Transverse colon (tissue), 4 donors: ENCODE results near the gene C9orf78.

Experiments
- EP300 ChIP-seq: sonication (generic); formaldehyde crosslinking; IDR thresholded peaks from one replicate; pipeline ENCODE4 v1.6.1; 2017; ENCODE audit warnings: antibody characterized with exemption, low read depth
- POLR2A ChIP-seq: fragments of 450-650 bp; IDR thresholded peaks from one replicate; pipeline ENCODE4 v1.6.1; 2016; ENCODE audit warnings: antibody characterized with exemption, mild to moderate bottlenecking, moderate library complexity
- POLR2AphosphoS5 ChIP-seq, 3 donors: sonication (generic); formaldehyde crosslinking; IDR thresholded peaks; one replicate each; pipeline ENCODE4 v1.6.1; 2016; ENCODE audit warnings: antibody characterized with exemption in 3 of 3
- TF ChIP-seq, protein P1 (sequence below), 5 experiments: fragments of 200-600 bp in 3 of 5; fragments of 450-650 bp in 2 of 5; sonication (generic) in 3 of 5; IDR thresholded peaks; 1 replicate in 2 of 5; 2 replicates in 3 of 5; pipeline ENCODE4 v1.5.1; 2016 to 2017; ENCODE audit warnings: antibody characterized with exemption in 5 of 5, inconsistent platforms in 3 of 5, mild to moderate bottlenecking in 2 of 5, moderate library complexity in 1 of 5

DNA sequence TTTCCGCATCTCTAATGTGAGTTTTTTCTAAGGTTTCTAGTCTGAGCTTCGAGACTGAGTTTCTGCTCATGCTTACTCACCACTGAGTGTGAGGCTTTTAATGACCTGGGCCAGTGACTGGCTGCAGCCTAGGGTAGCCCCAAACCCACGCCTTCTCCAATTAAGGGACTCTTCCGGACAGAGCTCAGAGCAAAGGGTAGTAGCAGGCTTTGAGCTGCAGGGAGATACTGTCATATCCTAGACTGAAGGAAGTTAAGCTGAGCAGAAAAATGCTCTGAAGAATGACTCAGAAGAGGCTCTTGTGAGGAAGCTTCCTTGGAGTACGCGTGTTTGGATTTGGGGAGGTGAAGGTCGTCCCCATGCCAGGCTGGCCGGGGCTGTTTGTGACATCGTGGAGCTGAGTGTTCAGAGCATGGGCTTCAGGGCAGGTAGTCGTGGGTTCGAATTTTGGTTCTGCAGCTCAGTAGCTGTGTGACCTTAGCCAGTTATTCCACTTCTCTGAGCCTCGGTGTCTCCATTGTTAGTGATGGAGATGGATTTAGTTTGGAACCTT, 3.7 kb upstream of the C9orf78 start:
- TF ChIP-seq, protein P1, sequence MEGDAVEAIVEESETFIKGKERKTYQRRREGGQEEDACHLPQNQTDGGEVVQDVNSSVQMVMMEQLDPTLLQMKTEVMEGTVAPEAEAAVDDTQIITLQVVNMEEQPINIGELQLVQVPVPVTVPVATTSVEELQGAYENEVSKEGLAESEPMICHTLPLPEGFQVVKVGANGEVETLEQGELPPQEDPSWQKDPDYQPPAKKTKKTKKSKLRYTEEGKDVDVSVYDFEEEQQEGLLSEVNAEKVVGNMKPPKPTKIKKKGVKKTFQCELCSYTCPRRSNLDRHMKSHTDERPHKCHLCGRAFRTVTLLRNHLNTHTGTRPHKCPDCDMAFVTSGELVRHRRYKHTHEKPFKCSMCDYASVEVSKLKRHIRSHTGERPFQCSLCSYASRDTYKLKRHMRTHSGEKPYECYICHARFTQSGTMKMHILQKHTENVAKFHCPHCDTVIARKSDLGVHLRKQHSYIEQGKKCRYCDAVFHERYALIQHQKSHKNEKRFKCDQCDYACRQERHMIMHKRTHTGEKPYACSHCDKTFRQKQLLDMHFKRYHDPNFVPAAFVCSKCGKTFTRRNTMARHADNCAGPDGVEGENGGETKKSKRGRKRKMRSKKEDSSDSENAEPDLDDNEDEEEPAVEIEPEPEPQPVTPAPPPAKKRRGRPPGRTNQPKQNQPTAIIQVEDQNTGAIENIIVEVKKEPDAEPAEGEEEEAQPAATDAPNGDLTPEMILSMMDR (IDR thresholded peaks at IDR 0.05), result no peak
- TF ChIP-seq EP300 (no peak), POLR2A (no peak), POLR2AphosphoS5 (IDR thresholded peaks at IDR 0.05) (no peak)
